GM23338 (cell line): ENCODE data around the gene NF1. TPM values are rescaled to one million over a fixed set of nuclear protein-coding genes. Genes with fewer than 3 reads are reported as not detected.

Experiments used
- ATAC-seq: fragments of 200-7000 bp; cut with Tn5 transposase; 3 replicates; pipeline ENCODE4 v1.9.1; 2020
- DNase-seq: peaks from one replicate; pipeline ENCODE4 v3.0.0-alpha.2; 2015; ENCODE audit warnings: low spot score
- H2AFZ ChIP-seq: fragments of 200-600 bp; sonication (generic); 2 replicates; pipeline ENCODE4 v1.8.0; 2016; ENCODE audit warnings: antibody characterized with exemption, mild to moderate bottlenecking, moderate library complexity
- H3F3A ChIP-seq: fragments of 200-600 bp; sonication (generic); replicated peaks from 2 replicates; pipeline ENCODE4 v1.8.0; 2017; ENCODE audit warnings: antibody characterized with exemption, mixed run types, low read depth
- H3K27ac ChIP-seq: fragments of 200-600 bp; sonication (generic); 2 replicates; pipeline ENCODE4 v1.6.1; 2016; ENCODE audit warnings: low read depth
- H3K27me3 ChIP-seq: fragments of 200-600 bp; sonication (generic); 2 replicates; pipeline ENCODE4 v1.8.0; 2016; ENCODE audit warnings: mild to moderate bottlenecking, mixed run types, moderate library complexity; ENCODE audit not compliant: insufficient read depth
- H3K36me3 ChIP-seq: fragments of 200-600 bp; sonication (generic); 2 replicates; pipeline ENCODE4 v1.8.0; 2016; ENCODE audit warnings: mild to moderate bottlenecking; ENCODE audit not compliant: insufficient read depth
- H3K4me1 ChIP-seq: fragments of 200-600 bp; sonication (generic); 2 replicates; pipeline ENCODE4 v1.8.0; 2016; ENCODE audit warnings: mild to moderate bottlenecking, moderate library complexity; ENCODE audit not compliant: insufficient read depth
- H3K4me2 ChIP-seq: fragments of 200-600 bp; sonication (generic); 2 replicates; pipeline ENCODE4 v1.7.1; 2017; ENCODE audit warnings: mixed run types
- H3K4me3 ChIP-seq: fragments of 200-600 bp; sonication (generic); 2 replicates; pipeline ENCODE4 v1.6.1; 2016; ENCODE audit warnings: mixed run types
- H3K79me2 ChIP-seq: fragments of 200-600 bp; sonication (generic); replicated peaks from 2 replicates; pipeline ENCODE4 v1.8.0; 2017; ENCODE audit warnings: mild to moderate bottlenecking; ENCODE audit not compliant: insufficient read depth
- H3K9me2 ChIP-seq: fragments of 200-600 bp; sonication (generic); 2 replicates; pipeline ENCODE4 v1.8.0; 2017; ENCODE audit not compliant: insufficient read depth
- H4K20me1 ChIP-seq: fragments of 200-600 bp; sonication (generic); replicated peaks from 2 replicates; pipeline ENCODE4 v1.8.0; 2017; ENCODE audit warnings: mild to moderate bottlenecking; ENCODE audit not compliant: insufficient read depth
- H3K27ac Mint-ChIP-seq: 2 replicates; pipeline ENCODE4 v1.8.0; 2020; ENCODE audit warnings: inconsistent platforms, mild to moderate bottlenecking, moderate library complexity, mixed read lengths
- H3K27me3 Mint-ChIP-seq: 3 replicates; pipeline ENCODE4 v1.8.0; 2022; ENCODE audit warnings: low read depth, mild to moderate bottlenecking, moderate library complexity, mixed read lengths, inconsistent platforms; ENCODE audit not compliant: insufficient read depth, poor library complexity
- H3K36me3 Mint-ChIP-seq: 3 replicates; pipeline ENCODE4 v1.8.0; 2021; ENCODE audit warnings: low read depth, mild to moderate bottlenecking, inconsistent platforms, moderate library complexity, mixed read lengths
- H3K4me1 Mint-ChIP-seq: 3 replicates; pipeline ENCODE4 v1.8.0; 2020; ENCODE audit warnings: mild to moderate bottlenecking, inconsistent platforms, mixed read lengths
- H3K4me3 Mint-ChIP-seq: 3 replicates; pipeline ENCODE4 v1.8.0; 2021; ENCODE audit warnings: moderate library complexity, mild to moderate bottlenecking, inconsistent platforms, mixed read lengths
- H3K9me3 Mint-ChIP-seq: 3 replicates; pipeline ENCODE4 v1.8.0; 2020; ENCODE audit warnings: moderate library complexity, mild to moderate bottlenecking, inconsistent platforms, mixed read lengths
- CREB1 ChIP-seq: fragments of 250-450 bp; sonication (Bioruptor Pico); IDR thresholded peaks from 2 replicates; pipeline ENCODE4 v1.5.0; 2020; ENCODE audit warnings: low read depth, mild to moderate bottlenecking, moderate library complexity
- EZH2 ChIP-seq: fragments of 200-600 bp; sonication (generic); IDR thresholded peaks from one replicate; pipeline ENCODE4 v1.8.0; 2017; ENCODE audit warnings: antibody characterized with exemption, mild to moderate bottlenecking, low read depth; ENCODE audit not compliant: unreplicated experiment
- EZH2phosphoT487 ChIP-seq: fragments of 200-600 bp; sonication (generic); IDR thresholded peaks from one replicate; pipeline ENCODE4 v1.8.1; 2018; ENCODE audit warnings: antibody characterized with exemption; ENCODE audit not compliant: unreplicated experiment
- JUNB ChIP-seq: IDR thresholded peaks from one replicate; pipeline ENCODE4 v1.6.1; 2016; ENCODE audit warnings: antibody characterized with exemption; ENCODE audit not compliant: unreplicated experiment
- NANOG ChIP-seq: IDR thresholded peaks from 2 replicates; pipeline ENCODE4 v1.6.1; 2016; ENCODE audit warnings: antibody characterized with exemption, borderline replicate concordance
- POLR2AphosphoS5 ChIP-seq: IDR thresholded peaks from 2 replicates; pipeline ENCODE4 v1.6.1; 2016; ENCODE audit warnings: antibody characterized with exemption, low read depth
- STAT1 ChIP-seq: IDR thresholded peaks from one replicate; pipeline ENCODE4 v1.6.1; 2016; ENCODE audit warnings: antibody characterized with exemption; ENCODE audit not compliant: unreplicated experiment
- ZNF114 ChIP-seq: fragments of 250-450 bp; sonication (Bioruptor Pico); IDR thresholded peaks from 2 replicates; pipeline ENCODE4 v1.5.0; 2020; ENCODE audit warnings: mild to moderate bottlenecking, moderate library complexity
- ZNF331 ChIP-seq: fragments of 250-450 bp; sonication (Bioruptor Pico); IDR thresholded peaks from 2 replicates; pipeline ENCODE4 v1.5.0; 2020; ENCODE audit warnings: low read depth, mild to moderate bottlenecking, moderate library complexity
- polyA plus RNA-seq: library from polyadenylated mRNA; unstranded; fragments of >200 nt; fragmentation: Nextera tagmentation; extraction: Ambion mirVana; gene quantifications from 2 replicates; pipeline ENCODE4 v1.2.1, GENCODE V29; 2016
- total RNA-seq: library from RNA; depleted of rRNA; stranded (reverse); fragments of >200 nt; shearing (Covaris generic); gene quantifications from 2 replicates; pipeline ENCODE4 v1.2.3, GENCODE V29; 2014
- TF ChIP-seq, protein P1 (sequence below): IDR thresholded peaks from one replicate; pipeline ENCODE4 v1.6.1; 2018; ENCODE audit warnings: antibody characterized with exemption; ENCODE audit not compliant: unreplicated experiment
- TF ChIP-seq, protein P2 (sequence below): IDR thresholded peaks from 2 replicates; pipeline ENCODE4 v1.6.1; 2016; ENCODE audit warnings: antibody characterized with exemption
- TF ChIP-seq, protein P3 (sequence below), 2 experiments: fragments of 200-600 bp in 1 of 2; sonication (generic) in 1 of 2; conservative IDR thresholded peaks; 2 replicates each; pipeline versions ENCODE4 v1.5.1 to v1.6.1; 2016 to 2017; ENCODE audit warnings: antibody characterized with exemption in 2 of 2, low read depth in 2 of 2, mild to moderate bottlenecking in 2 of 2, moderate library complexity in 1 of 2

The NF1 gene
- total and polyA plus RNA-seq, 2 experiments from 2014 or later: 16.3 to 49.7 TPM

DNA sequence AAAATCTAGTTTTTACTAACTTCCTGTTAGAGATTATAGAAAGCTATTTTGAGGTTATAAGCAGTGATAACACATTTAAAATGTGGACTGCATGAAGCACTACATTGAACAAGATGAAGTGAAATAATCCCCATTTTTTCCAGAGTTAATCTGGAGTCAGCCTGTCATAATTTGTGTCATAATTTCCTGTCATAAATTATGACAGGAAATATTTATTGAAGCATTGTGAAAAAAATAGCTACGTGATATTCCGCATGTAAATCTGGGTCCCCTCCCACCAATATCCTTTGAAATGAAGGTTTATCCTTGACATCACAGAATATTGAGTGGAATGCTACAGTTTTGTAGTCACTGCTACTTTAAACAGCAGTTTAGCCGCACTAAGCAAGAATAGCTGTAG lies 162.2 kb downstream of the NF1 start (continued):
- TF ChIP-seq, protein P1, sequence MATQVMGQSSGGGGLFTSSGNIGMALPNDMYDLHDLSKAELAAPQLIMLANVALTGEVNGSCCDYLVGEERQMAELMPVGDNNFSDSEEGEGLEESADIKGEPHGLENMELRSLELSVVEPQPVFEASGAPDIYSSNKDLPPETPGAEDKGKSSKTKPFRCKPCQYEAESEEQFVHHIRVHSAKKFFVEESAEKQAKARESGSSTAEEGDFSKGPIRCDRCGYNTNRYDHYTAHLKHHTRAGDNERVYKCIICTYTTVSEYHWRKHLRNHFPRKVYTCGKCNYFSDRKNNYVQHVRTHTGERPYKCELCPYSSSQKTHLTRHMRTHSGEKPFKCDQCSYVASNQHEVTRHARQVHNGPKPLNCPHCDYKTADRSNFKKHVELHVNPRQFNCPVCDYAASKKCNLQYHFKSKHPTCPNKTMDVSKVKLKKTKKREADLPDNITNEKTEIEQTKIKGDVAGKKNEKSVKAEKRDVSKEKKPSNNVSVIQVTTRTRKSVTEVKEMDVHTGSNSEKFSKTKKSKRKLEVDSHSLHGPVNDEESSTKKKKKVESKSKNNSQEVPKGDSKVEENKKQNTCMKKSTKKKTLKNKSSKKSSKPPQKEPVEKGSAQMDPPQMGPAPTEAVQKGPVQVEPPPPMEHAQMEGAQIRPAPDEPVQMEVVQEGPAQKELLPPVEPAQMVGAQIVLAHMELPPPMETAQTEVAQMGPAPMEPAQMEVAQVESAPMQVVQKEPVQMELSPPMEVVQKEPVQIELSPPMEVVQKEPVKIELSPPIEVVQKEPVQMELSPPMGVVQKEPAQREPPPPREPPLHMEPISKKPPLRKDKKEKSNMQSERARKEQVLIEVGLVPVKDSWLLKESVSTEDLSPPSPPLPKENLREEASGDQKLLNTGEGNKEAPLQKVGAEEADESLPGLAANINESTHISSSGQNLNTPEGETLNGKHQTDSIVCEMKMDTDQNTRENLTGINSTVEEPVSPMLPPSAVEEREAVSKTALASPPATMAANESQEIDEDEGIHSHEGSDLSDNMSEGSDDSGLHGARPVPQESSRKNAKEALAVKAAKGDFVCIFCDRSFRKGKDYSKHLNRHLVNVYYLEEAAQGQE: no peak
- TF ChIP-seq NANOG (no peak), ZNF331 (CRISPR knock-in tag) (no peak), ZNF114 (CRISPR knock-in tag) (no peak), POLR2AphosphoS5 (no peak), JUNB (no peak), EZH2phosphoT487 (no peak), EZH2 (no peak), STAT1 (no peak)
- TF ChIP-seq, protein P2, sequence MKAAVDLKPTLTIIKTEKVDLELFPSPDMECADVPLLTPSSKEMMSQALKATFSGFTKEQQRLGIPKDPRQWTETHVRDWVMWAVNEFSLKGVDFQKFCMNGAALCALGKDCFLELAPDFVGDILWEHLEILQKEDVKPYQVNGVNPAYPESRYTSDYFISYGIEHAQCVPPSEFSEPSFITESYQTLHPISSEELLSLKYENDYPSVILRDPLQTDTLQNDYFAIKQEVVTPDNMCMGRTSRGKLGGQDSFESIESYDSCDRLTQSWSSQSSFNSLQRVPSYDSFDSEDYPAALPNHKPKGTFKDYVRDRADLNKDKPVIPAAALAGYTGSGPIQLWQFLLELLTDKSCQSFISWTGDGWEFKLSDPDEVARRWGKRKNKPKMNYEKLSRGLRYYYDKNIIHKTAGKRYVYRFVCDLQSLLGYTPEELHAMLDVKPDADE: no peak

DNA sequence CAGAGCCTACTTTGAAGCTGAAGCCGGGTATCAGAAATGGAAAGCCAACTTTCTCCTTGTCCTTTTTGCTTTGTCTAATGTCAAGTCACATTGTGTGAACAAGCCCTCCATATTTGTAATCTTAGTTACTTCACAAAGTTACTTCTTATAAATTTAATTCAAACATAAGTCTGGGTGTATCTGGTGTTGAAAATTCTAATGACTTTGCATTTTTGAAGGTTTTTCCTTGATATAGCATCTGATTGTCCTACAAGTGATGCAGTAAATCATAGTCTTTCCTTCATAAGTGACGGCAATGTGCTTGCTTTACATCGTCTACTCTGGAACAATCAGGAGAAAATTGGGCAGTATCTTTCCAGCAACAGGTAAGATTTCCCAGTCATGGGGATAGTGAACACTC lies 165.4 kb downstream of the NF1 start:
- peak overlapping the region; percentile 77 for H3K27ac Mint-ChIP-seq
- no peaks in the 10 kb centered on the region for H3K79me2 ChIP-seq
- TF ChIP-seq CREB1 (CRISPR knock-in tag): no peak
- TF ChIP-seq EZH2phosphoT487: no peak
- TF ChIP-seq, protein P3, sequence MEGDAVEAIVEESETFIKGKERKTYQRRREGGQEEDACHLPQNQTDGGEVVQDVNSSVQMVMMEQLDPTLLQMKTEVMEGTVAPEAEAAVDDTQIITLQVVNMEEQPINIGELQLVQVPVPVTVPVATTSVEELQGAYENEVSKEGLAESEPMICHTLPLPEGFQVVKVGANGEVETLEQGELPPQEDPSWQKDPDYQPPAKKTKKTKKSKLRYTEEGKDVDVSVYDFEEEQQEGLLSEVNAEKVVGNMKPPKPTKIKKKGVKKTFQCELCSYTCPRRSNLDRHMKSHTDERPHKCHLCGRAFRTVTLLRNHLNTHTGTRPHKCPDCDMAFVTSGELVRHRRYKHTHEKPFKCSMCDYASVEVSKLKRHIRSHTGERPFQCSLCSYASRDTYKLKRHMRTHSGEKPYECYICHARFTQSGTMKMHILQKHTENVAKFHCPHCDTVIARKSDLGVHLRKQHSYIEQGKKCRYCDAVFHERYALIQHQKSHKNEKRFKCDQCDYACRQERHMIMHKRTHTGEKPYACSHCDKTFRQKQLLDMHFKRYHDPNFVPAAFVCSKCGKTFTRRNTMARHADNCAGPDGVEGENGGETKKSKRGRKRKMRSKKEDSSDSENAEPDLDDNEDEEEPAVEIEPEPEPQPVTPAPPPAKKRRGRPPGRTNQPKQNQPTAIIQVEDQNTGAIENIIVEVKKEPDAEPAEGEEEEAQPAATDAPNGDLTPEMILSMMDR (conservative IDR thresholded peaks at IDR 0.05; ENCODE audit: low read depth in 2 of 2): no peak
- TF ChIP-seq, protein P2: no peak

More for the DNA sequence above, 165.4 kb downstream of the NF1 start:
- Histone ChIP-seq H3K4me2 (no peak overlapping the region), H3K9me2 (no peaks in the 10 kb centered on the region), H3K27ac (no peak overlapping the region), H3K4me3 (no peak overlapping the region), H3K27me3 (no peaks in the 10 kb centered on the region), H3K36me3 (no peaks in the 10 kb centered on the region; the same call in 1 of the 2 replicates), H3K4me1 (no peaks in the 10 kb centered on the region), H3F3A (no peaks in the 10 kb centered on the region), H4K20me1 (no peaks in the 10 kb centered on the region), H2AFZ (no peak overlapping the region)
- Mint-ChIP-seq H3K27me3 (no peaks in the 10 kb centered on the region), H3K9me3 (no peaks in the 10 kb centered on the region), H3K4me1 (no peaks in the 10 kb centered on the region), H3K4me3 (no peak overlapping the region), H3K36me3 (peaks cover 5% of the 10 kb centered on the region; the same call in 2 of the 3 replicates)
- DNase-seq (no peak), ATAC-seq (no peak)
